ENCODE results near the gene ALG12.

GRCh38 chr22:49951986-49952896 lies 34.0 kb upstream of the ALG12 start:
- TF ChIP-seq EZH2 (IDR thresholded peaks at IDR 0.05; ENCODE audit: low read depth, unreplicated experiment) (no peak), POLR2AphosphoS5 (IDR thresholded peaks at IDR 0.05; ENCODE audit: low read depth) (no peak), NANOG (IDR thresholded peaks at IDR 0.05; ENCODE audit: borderline replicate concordance) (no peak), ETS1 (IDR thresholded peaks at IDR 0.05) (no peak), EZH2phosphoT487 (IDR thresholded peaks at IDR 0.05; ENCODE audit: unreplicated experiment) (no peak), CREB1 (CRISPR knock-in tag; IDR thresholded peaks at IDR 0.05; ENCODE audit: low read depth) (no peak)
- TF ChIP-seq, protein P1, sequence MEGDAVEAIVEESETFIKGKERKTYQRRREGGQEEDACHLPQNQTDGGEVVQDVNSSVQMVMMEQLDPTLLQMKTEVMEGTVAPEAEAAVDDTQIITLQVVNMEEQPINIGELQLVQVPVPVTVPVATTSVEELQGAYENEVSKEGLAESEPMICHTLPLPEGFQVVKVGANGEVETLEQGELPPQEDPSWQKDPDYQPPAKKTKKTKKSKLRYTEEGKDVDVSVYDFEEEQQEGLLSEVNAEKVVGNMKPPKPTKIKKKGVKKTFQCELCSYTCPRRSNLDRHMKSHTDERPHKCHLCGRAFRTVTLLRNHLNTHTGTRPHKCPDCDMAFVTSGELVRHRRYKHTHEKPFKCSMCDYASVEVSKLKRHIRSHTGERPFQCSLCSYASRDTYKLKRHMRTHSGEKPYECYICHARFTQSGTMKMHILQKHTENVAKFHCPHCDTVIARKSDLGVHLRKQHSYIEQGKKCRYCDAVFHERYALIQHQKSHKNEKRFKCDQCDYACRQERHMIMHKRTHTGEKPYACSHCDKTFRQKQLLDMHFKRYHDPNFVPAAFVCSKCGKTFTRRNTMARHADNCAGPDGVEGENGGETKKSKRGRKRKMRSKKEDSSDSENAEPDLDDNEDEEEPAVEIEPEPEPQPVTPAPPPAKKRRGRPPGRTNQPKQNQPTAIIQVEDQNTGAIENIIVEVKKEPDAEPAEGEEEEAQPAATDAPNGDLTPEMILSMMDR (conservative IDR thresholded peaks at IDR 0.05; ENCODE audit: low read depth in 2 of 2) = no peak

Data from GM23338 (cell line).